ENCODE results near the gene DSCAM. TPM values are rescaled to one million over a fixed set of nuclear protein-coding genes. Genes with fewer than 3 reads are reported as not detected.

DSCAM gene
- total RNA-seq, 1 donor from 2014 or later, result not detected

- H3K4me3 ChIP-seq, result no peak overlapping the region
- no peaks in the 10 kb centered on the region for H3K36me3 Mint-ChIP-seq
Measured at GRCh38 chr21:40800126-40800525, 46.8 kb downstream of the DSCAM start.

GRCh38 chr21:40797891-40798290 is 49.1 kb downstream of the DSCAM start:
- Histone ChIP-seq H3K4me1 (no peaks in the 10 kb centered on the region), H3K4me2 (no peak overlapping the region), H3K79me2 (ENCODE audit: low read depth) (no peaks in the 10 kb centered on the region), H3K9ac (no peak overlapping the region), H2AFZ (replicated peaks) (no peak overlapping the region), H3K4me3 (no peak overlapping the region), H3F3A (ENCODE audit: low read depth) (no peaks in the 10 kb centered on the region), H3K36me3 (no peaks in the 10 kb centered on the region), H3K27me3 (no peaks in the 10 kb centered on the region), H3K27ac (no peak overlapping the region), H4K20me1 (ENCODE audit: low read depth) (no peaks in the 10 kb centered on the region), H3K9me3 (ENCODE audit: low read depth) (peaks cover 13% of the 10 kb centered on the region)
- no peak for DNase-seq (ENCODE audit: low spot score)
- Mint-ChIP-seq H3K4me3 (no peak overlapping the region), H3K9me3 (peaks cover 17% of the 10 kb centered on the region), H3K27ac (no peak overlapping the region), H3K4me1 (no peaks in the 10 kb centered on the region), H3K27me3 (ENCODE audit: insufficient read depth, low read depth) (peaks cover 2% of the 10 kb centered on the region), H3K36me3 (no peaks in the 10 kb centered on the region)
- TF ChIP-seq EZH2phosphoT487 (IDR thresholded peaks at IDR 0.05) (no peak), EZH2 (IDR thresholded peaks at IDR 0.05) (no peak), CTCF (IDR thresholded peaks at IDR 0.05) (no peak)

More at GRCh38 chr21:40800126-40800525, 46.8 kb downstream of the DSCAM start:
- H3K4me2 ChIP-seq, result no peak overlapping the region
- peaks cover 13% of the 10 kb centered on the region for H3K9me3 ChIP-seq (ENCODE audit: low read depth)
- no peak overlapping the region for H3K9ac ChIP-seq
- no peak for DNase-seq (ENCODE audit: low spot score)
- H3K27me3 ChIP-seq, result no peaks in the 10 kb centered on the region
- Mint-ChIP-seq H3K27ac (no peak overlapping the region), H3K4me3 (no peak overlapping the region), H3K9me3 (peaks cover 17% of the 10 kb centered on the region), H3K27me3 (ENCODE audit: insufficient read depth, low read depth) (no peaks in the 10 kb centered on the region), H3K4me1 (peaks cover 4% of the 10 kb centered on the region)
- no peak overlapping the region for H2AFZ ChIP-seq (replicated peaks)
- no peaks in the 10 kb centered on the region for H4K20me1 ChIP-seq (ENCODE audit: low read depth)
- TF ChIP-seq EZH2phosphoT487 (IDR thresholded peaks at IDR 0.05), result no peak
- no peak for TF ChIP-seq CTCF (IDR thresholded peaks at IDR 0.05)
- TF ChIP-seq EZH2 (IDR thresholded peaks at IDR 0.05), result no peak
- H3F3A ChIP-seq (ENCODE audit: low read depth), result no peaks in the 10 kb centered on the region
- no peaks in the 10 kb centered on the region for H3K4me1 ChIP-seq
- no peak overlapping the region for H3K27ac ChIP-seq
- no peaks in the 10 kb centered on the region for H3K79me2 ChIP-seq (ENCODE audit: low read depth)
- H3K36me3 ChIP-seq, result no peaks in the 10 kb centered on the region

DNA sequence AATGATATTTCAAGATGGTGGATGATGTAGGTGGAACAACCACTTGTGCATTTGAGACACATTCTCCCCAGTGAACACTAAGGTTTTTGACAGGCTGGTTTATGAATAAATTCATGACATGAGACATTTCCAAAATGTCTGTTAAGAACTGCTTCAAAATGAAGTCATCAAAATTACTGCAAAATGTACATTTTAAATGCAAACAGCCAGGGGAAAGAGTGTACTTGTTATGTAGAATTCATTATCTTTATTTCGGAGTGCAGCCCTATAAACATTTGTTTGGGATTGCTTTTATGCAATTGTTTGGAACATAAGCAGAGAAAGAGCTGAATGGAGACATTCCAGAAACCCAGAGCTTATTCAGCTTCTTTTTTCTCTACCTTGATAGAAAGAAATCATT is 49.5 kb downstream of the DSCAM start:
- Mint-ChIP-seq H3K36me3 (no peaks in the 10 kb centered on the region), H3K9me3 (peaks cover 17% of the 10 kb centered on the region), H3K4me3 (no peak overlapping the region), H3K27me3 (ENCODE audit: insufficient read depth, low read depth) (peaks cover 2% of the 10 kb centered on the region), H3K27ac (no peak overlapping the region), H3K4me1 (no peaks in the 10 kb centered on the region)
- Histone ChIP-seq H3K9me3 (ENCODE audit: low read depth) (peaks cover 13% of the 10 kb centered on the region), H3F3A (ENCODE audit: low read depth) (no peaks in the 10 kb centered on the region), H2AFZ (replicated peaks) (no peak overlapping the region), H3K4me1 (no peaks in the 10 kb centered on the region), H3K79me2 (ENCODE audit: low read depth) (no peaks in the 10 kb centered on the region), H3K4me3 (no peak overlapping the region), H3K9ac (no peak overlapping the region), H3K27ac (no peak overlapping the region), H3K36me3 (no peaks in the 10 kb centered on the region), H3K4me2 (no peak overlapping the region), H3K27me3 (no peaks in the 10 kb centered on the region), H4K20me1 (ENCODE audit: low read depth) (no peaks in the 10 kb centered on the region)
- DNase-seq (ENCODE audit: low spot score), result no peak
- TF ChIP-seq EZH2 (IDR thresholded peaks at IDR 0.05), result no peak
- no peak for TF ChIP-seq EZH2phosphoT487 (IDR thresholded peaks at IDR 0.05)
- no peak for TF ChIP-seq CTCF (IDR thresholded peaks at IDR 0.05)
